Activated CD4-positive, alpha-beta memory T cell treated with anti-CD3 and anti-CD28 coated beads, Interleukin-2, amount 10 ng/mL, durations not matched to agents 7 days and 5 days (primary cell): ENCODE results near the gene CACNA1C. TPM values are rescaled to one million over a fixed set of nuclear protein-coding genes. Genes with fewer than 3 reads are reported as not detected.

ENCODE experiments used
- CTCF ChIA-PET: fragments of 350-600 bp; sonication (Branson Sonifier 250); formaldehyde crosslinking; loops from one replicate; lab custom pipeline; 2021; ENCODE audit warnings: antibody characterized with exemption, inconsistent platforms; lab: Charles Lee
- POLR2A ChIA-PET: fragments of 350-600 bp; sonication (Branson Sonifier 250); formaldehyde crosslinking; loops from one replicate; lab custom pipeline; 2021; ENCODE audit warnings: antibody characterized with exemption; lab: Charles Lee
- DNase-seq: peaks from one replicate; pipeline ENCODE4 v3.0.0-alpha.2; 2020
- H3K27ac Mint-ChIP-seq: one replicate; pipeline ENCODE4 v1.8.0; 2021; ENCODE audit warnings: mild to moderate bottlenecking, mixed read lengths
- H3K27me3 Mint-ChIP-seq: one replicate; pipeline ENCODE4 v1.8.0; 2021; ENCODE audit warnings: mixed read lengths
- H3K36me3 Mint-ChIP-seq: one replicate; pipeline ENCODE4 v1.8.0; 2021; ENCODE audit warnings: low read depth, mixed read lengths
- H3K4me1 Mint-ChIP-seq: one replicate; pipeline ENCODE4 v1.8.0; 2021; ENCODE audit warnings: mixed read lengths
- H3K4me3 Mint-ChIP-seq: one replicate; pipeline ENCODE4 v1.8.0; 2021; ENCODE audit warnings: mild to moderate bottlenecking, mixed read lengths
- H3K9me3 Mint-ChIP-seq: one replicate; pipeline ENCODE4 v1.8.0; 2021; ENCODE audit warnings: mixed read lengths
- total RNA-seq, 2 experiments: library from RNA; stranded (reverse); gene quantifications; one replicate each; pipeline ENCODE4 v1.2.3, GENCODE V29; 2021

Gene CACNA1C
- total RNA-seq, 2 experiments from 2014 or later, result 0.30 TPM

DNA sequence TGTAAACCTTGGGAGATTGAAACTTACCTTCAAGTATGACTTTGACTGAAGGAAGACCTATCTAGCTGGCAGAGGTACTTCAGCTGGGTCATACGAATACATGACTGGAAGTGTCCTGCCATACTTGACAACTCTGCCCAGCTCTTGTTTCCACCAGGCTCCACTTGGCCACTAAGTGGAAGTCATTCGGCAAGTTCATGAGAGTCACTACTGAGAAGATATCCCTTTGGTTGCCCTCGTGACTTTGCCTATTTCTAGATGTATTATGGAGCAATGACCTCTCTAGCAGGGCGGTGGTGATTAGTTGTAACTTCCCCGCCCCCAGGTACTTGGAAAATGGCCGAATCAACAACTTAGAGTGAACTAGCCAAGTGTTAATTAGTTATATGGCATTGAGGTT, 8.6 kb upstream of the CACNA1C start:
- no peak for DNase-seq
- no peaks in the 10 kb centered on the region for H3K36me3 Mint-ChIP-seq
- no peak overlapping the region for H3K4me3 Mint-ChIP-seq
- H3K27me3 Mint-ChIP-seq, result peaks cover 42% of the 10 kb centered on the region
- ChIA-PET POLR2A (no interaction called here), CTCF (interaction anchor here (0.9 kb wide), 1 partner anchor 10 kb away, joined by 4 read pairs; no protein-coding TSS in a partner anchor)
- no peaks in the 10 kb centered on the region for H3K4me1 Mint-ChIP-seq
- H3K9me3 Mint-ChIP-seq, result no peaks in the 10 kb centered on the region
- no peak overlapping the region for H3K27ac Mint-ChIP-seq

DNA sequence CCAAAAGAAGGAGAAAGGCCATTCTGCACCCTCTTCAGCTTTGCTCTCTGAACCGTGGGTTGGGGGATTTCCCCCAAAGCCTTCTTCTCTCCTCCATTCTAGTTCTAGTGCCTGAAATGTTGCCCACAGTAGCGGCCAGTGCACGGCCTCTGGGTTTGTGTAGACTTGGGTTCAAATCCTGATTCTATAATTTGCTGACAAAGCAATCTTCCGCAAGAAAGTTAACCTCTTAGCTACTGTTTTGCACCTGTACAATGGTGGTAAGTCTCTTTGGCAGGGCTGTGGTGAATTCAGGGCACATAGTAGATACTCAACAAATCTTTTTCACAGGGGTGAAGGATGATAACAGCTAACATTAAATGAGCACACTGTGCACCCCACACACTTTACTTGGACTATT, 5.8 kb upstream of the CACNA1C start:
- no peak overlapping the region for H3K27ac Mint-ChIP-seq
- H3K4me3 Mint-ChIP-seq, result no peak overlapping the region
- H3K9me3 Mint-ChIP-seq, result no peaks in the 10 kb centered on the region
- CTCF ChIA-PET, result interaction anchor here (0.6 to 1.6 kb wide), 2 partner anchors 12 to 295 kb away, joined by 3 to 4 read pairs; no protein-coding TSS in a partner anchor
- peaks cover 59% of the 10 kb centered on the region for H3K27me3 Mint-ChIP-seq
- peaks cover 13% of the 10 kb centered on the region for H3K4me1 Mint-ChIP-seq
- DNase-seq, result no peak
- H3K36me3 Mint-ChIP-seq, result peaks cover 3% of the 10 kb centered on the region
- POLR2A ChIA-PET, result interaction anchor here (1.2 kb wide), 1 partner anchor 17 kb away, joined by 3 read pairs; no protein-coding TSS in a partner anchor

DNA sequence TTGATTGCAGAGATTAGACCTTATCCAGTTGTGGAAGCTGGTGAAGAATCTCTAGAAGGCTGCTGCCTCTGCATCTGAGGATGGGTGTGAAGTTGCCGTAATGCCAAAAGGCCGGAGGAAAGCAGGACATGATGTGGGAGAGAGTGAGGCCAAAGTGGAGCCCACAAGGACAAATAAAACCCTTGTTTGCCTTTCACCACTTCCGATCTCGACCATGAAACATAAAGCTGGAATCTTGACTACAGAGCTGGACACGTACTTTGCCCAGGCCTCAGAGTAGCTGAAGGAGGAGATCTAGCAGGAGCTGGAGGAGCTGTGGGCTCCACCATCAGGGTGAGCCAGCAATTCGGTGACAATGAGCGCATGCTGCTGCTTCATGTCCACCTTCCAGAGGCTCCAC, 5.0 kb upstream of the CACNA1C start:
- Mint-ChIP-seq H3K9me3 (no peaks in the 10 kb centered on the region), H3K27me3 (peaks cover 59% of the 10 kb centered on the region), H3K36me3 (peaks cover 3% of the 10 kb centered on the region), H3K4me1 (peaks cover 13% of the 10 kb centered on the region), H3K27ac (no peak overlapping the region), H3K4me3 (no peak overlapping the region)
- ChIA-PET POLR2A (interaction anchor here (1.1 kb wide), 1 partner anchor 16 kb away, joined by 3 read pairs; no protein-coding TSS in a partner anchor), CTCF (no interaction called here)
- DNase-seq, result no peak

DNA sequence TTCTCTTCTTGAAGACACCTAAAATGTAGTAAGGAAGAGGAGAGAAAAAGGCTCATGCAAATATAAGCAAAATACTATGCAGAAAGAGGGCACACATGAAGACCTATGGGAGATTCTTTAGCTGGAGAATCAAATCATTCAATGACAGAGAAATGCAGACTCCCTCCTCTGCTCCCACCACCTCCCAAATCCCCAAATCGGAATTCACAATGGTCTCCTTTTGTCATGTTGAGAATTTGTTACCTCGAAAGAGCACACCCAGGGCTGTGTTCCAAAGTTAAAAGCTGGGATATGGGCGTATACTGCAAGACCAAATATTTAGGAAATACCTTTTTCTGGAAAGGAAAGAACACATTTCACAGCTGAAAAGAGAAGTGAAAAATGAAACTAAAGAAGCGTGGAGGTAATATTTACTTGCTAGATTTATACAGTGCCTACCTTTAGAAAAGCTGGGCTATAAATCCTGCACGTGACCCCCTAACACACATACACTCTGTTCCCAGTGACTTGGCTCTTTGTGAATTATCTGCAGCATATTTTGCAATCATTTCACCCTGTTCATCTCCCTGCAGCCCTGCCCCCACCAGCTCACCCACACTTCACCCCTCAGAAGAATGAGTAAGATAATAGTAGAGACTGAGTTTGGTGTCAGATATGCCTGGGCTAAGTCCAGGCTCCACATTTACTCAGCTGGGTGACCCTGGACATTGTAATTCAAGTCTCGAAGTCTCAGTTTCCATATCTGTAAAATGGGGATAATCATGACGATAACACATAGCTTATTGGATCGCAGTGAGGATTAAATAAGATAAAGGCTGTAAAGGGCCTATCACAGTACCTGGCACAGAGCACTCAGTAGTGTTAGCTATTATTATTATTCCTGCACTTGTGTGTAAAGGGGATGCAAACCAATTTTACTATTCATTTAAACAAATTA, 2.9 kb upstream of the CACNA1C start:
- Mint-ChIP-seq H3K9me3 (no peaks in the 10 kb centered on the region), H3K4me1 (peaks cover 23% of the 10 kb centered on the region), H3K4me3 (no peak overlapping the region), H3K36me3 (peaks cover 3% of the 10 kb centered on the region), H3K27me3 (peaks cover 65% of the 10 kb centered on the region), H3K27ac (no peak overlapping the region)
- no peak for DNase-seq
- ChIA-PET CTCF (interaction anchor here (0.8 kb wide), 1 partner anchor 15 kb away, joined by 3 read pairs; no protein-coding TSS in a partner anchor), POLR2A (no interaction called here)

DNA sequence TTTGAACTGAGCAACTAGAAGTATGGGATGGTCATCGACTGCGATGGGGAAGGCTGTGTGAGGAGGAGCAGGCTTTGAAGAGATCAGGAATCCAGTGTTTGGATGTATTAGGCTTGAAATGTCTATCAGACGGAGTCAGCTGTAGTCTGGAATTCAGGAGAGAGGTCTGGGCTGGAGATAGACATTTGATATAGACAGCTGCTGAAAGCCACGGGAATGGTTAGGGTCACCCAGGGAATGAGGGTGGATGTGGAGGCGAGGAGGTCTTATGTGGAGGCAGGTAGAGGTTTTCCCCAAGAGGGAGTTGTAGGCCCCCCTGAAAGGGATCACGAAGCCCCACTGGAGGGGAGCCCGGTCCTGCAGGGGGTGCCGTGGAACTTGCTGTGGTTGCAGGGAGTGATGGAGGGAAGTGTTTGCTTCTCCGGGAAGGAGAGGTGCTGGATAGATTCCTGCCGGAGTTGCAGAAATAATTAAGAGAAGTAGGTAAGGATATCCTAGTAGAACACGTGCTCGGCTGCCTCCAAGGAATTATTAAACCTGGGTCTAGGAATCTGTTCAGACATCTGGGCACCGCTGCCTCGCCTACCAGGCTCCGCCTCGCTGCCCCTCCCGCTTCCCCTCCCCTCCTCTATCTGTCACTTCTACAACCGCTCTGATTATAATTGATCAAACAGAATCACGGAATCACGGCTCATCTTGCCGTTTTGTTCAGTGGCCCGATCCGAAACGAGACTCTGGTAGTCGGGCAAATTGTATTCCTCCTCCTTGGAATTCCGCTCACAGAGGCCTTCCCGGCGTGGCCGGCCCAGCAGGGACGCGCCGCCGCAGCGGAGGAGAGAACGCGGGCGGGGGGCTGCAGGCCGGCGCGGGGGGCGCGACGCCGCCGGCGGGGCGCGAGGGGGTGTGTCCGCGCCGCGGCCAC, 826 bp upstream of the CACNA1C start:
- Mint-ChIP-seq H3K36me3 (peaks cover 3% of the 10 kb centered on the region), H3K27ac (no peak overlapping the region), H3K9me3 (no peaks in the 10 kb centered on the region), H3K27me3 (peaks cover 78% of the 10 kb centered on the region), H3K4me3 (peak overlapping the region; percentile 36), H3K4me1 (peaks cover 24% of the 10 kb centered on the region)
- ChIA-PET CTCF (interaction anchor here (1.0 kb wide), 1 partner anchor 12 kb away, joined by 3 read pairs; no protein-coding TSS in a partner anchor), POLR2A (interaction anchor here (1.0 kb wide), 1 partner anchor 12 kb away, joined by 4 read pairs; no protein-coding TSS in a partner anchor)
- no peak for DNase-seq

DNA sequence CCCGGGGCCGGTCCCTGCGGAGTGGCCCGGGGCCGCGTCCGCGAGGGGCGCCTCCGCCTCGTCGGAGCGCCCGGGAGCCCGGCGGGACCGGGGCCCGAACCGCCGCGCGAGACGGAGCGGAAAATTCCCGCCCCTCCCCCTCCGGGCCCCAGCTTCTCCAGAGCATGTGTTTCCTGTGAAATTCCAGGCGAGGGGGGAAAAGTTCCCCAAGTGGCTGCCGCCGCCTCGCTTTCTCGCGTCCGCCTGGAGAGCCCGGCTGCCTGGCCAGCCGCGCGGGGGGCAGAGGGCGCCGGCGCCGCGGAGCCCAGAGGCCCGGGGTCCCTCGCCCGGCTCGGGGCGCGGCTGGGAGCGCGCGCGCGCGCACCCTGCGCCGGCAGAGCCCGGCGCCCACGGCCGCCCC, 904 bp downstream of the CACNA1C start:
- Mint-ChIP-seq H3K9me3 (no peaks in the 10 kb centered on the region), H3K27ac (no peak overlapping the region), H3K4me3 (no peak overlapping the region), H3K36me3 (peaks cover 3% of the 10 kb centered on the region), H3K27me3 (peaks cover 81% of the 10 kb centered on the region), H3K4me1 (peaks cover 24% of the 10 kb centered on the region)
- ChIA-PET POLR2A (interaction anchor here (1.5 kb wide), 1 partner anchor 11 kb away, joined by 5 read pairs; no protein-coding TSS in a partner anchor), CTCF (no interaction called here)
- DNase-seq, result no peak

DNA sequence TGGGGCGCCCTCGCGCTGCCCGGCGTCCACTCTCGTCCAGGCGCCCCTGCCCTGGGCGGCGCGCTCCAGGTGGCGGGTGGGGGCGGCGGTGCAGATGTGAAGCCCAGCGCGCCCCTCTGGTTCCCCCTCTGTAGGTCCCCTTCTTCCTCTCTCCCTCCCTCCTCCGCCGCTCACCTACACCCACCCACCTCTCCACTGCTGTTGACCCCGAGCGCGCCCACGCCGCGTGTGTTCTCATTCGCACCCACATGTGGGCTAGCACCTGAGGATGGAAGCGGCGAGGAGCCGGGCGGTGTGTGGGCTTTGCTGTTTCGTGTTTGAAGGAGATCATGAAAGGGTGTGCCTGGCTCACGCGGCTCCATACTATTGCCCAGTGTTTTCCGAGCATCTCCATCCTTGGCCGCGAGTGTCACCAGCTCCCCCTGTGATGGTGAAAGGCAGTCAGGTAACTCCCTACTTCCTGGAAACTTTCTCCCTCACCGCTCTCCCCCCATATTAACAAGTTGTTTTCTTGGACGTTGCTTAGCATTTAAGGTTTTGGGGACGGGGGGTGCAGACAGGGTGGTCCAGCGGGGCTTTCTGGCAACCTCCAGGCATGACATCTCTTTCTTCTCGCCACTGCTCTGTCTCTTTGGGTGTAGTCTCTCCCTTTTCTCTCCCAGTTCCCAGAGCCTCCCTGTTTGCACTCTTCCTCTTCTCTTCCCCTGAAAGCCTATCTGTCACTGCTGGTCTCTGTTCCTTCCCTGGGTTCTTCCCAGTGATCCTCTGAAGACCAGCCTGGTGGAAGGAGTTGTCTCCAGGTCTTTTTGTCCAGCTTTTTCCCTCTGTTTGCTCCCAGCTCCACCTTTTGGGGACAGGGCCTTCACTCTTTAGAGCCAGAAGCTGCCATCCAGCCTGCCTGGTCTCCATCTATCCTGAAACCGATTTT, 1.6 kb downstream of the CACNA1C start:
- CTCF ChIA-PET, result no interaction called here
- H3K4me1 Mint-ChIP-seq, result peaks cover 24% of the 10 kb centered on the region
- no peak for DNase-seq
- H3K9me3 Mint-ChIP-seq, result no peaks in the 10 kb centered on the region
- peak overlapping the region; percentile 59 for H3K4me3 Mint-ChIP-seq
- H3K36me3 Mint-ChIP-seq, result peaks cover 3% of the 10 kb centered on the region
- peaks cover 76% of the 10 kb centered on the region for H3K27me3 Mint-ChIP-seq
- POLR2A ChIA-PET, result interaction anchor here (1.5 kb wide), 1 partner anchor 10 kb away, joined by 5 read pairs; no protein-coding TSS in a partner anchor
- no peak overlapping the region for H3K27ac Mint-ChIP-seq

DNA sequence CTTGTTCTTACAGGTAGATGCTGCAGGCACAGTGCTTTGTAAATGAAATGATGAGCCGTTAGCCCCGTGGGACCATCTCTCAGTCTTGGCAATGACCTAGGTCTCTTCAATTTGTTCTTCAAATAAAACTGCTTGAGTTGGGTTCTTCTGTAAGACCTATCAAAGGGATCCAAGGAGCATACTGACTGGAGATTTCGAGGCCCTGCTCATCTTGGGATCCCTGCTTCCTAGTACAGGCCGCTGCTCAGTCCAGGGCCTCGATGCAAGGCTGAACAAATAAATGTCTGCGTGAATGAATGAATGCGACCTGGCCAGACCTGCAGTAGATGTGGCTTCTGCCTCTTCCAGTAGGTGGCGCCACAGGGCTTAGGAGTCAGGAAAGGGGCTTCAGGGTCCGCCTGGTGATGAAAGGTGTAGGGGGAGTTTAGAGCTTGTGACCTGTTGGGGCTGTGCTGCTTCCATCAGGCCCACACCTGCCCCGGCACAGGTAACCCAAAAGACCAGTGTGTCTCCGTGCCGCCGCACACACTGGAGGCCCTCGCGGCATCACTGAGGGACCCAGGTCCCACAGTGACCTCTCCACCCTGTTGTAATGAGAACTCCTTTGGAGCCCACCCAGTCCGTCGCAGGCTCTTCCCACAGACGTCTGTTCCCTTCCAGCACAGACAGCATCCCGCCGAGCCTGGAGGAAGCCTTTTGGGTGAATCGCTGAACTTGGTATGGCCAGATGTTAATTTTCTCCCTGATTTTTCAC, 4.4 kb downstream of the CACNA1C start:
- no peak overlapping the region for H3K27ac Mint-ChIP-seq
- H3K9me3 Mint-ChIP-seq, result no peaks in the 10 kb centered on the region
- H3K36me3 Mint-ChIP-seq, result no peaks in the 10 kb centered on the region
- ChIA-PET POLR2A (no interaction called here), CTCF (no interaction called here)
- H3K4me3 Mint-ChIP-seq, result no peak overlapping the region
- peak; percentile 52 for DNase-seq
- peaks cover 11% of the 10 kb centered on the region for H3K4me1 Mint-ChIP-seq
- peaks cover 51% of the 10 kb centered on the region for H3K27me3 Mint-ChIP-seq

DNA sequence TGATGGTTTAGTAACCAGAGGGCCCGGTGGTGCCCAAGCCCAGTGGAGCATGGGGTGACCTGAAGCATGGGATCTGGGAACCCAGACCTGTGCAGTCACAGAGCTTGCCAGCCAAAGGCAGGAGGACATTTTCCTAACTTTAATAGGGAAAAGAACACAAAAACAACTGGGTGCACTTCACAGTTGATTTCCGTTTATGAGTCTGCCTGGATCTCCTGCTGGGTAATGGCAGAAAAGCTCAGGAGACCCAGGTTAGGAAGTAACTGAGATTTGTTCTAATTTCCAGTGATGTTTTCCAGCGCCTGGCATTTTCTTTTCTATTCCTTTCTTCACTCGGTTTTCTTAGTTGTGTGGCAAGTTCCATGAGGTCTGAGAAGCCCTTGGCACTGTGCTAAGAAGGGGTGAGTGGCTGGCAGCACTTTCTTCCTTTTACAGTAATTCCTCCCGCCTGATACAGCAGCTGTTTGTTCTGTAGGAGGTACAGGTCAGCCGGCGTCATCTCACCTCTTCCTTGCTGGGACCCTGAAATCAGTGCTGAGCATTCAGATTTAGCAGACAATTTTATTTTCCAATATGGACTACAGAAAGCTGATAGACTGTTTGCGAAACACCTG, 5.1 kb downstream of the CACNA1C start:
- no peaks in the 10 kb centered on the region for H3K36me3 Mint-ChIP-seq
- DNase-seq, result no peak
- no peak overlapping the region for H3K27ac Mint-ChIP-seq
- H3K4me3 Mint-ChIP-seq, result no peak overlapping the region
- peaks cover 53% of the 10 kb centered on the region for H3K27me3 Mint-ChIP-seq
- peaks cover 11% of the 10 kb centered on the region for H3K4me1 Mint-ChIP-seq
- CTCF ChIA-PET, result no interaction called here
- no peaks in the 10 kb centered on the region for H3K9me3 Mint-ChIP-seq
- POLR2A ChIA-PET, result no interaction called here

DNA sequence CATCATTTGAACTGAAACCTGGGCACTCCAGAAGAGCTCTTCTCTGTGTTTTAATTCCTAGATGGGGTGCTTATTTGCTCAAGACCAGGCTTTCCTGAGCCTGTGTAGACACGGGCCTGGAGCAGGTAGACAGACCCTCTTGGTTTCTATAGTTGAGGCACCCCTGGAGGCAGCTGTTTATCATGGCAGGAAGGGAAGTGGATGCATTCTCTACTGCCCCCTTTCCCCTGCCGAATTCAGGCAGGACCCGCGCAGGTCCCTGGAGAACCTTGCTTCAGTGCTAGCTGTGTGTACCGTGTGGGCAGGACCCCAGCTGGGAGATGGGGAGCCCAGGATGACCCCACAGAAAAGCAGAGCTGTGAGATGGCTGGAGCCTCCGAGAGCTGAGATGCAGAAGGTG, 6.0 kb downstream of the CACNA1C start:
- DNase-seq, result no peak
- no peaks in the 10 kb centered on the region for H3K9me3 Mint-ChIP-seq
- H3K36me3 Mint-ChIP-seq, result no peaks in the 10 kb centered on the region
- H3K27me3 Mint-ChIP-seq, result peaks cover 49% of the 10 kb centered on the region
- H3K4me3 Mint-ChIP-seq, result no peak overlapping the region
- H3K4me1 Mint-ChIP-seq, result peaks cover 15% of the 10 kb centered on the region
- H3K27ac Mint-ChIP-seq, result no peak overlapping the region
- ChIA-PET POLR2A (no interaction called here), CTCF (no interaction called here)

DNA sequence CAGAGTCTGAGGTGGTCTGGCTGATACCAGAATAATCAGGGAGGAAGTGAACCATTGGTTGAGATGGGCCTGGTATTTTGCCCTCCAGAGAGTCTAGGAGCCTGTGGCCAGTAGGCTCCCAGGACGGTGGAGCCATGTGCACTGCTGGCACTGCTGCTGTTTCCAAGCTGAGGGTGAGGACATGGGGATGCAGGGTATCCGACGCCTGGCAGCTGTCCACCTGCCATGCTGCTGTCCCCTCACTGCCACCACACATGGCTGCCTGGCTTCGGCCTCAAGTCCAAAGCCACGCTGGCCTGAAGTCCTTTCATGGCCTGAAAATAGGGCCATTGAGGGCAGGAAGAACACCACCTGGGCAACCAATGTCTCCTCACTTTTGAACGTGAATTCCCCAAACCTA, 8.6 kb downstream of the CACNA1C start:
- ChIA-PET CTCF (interaction anchor here (1.3 to 1.6 kb wide), 2 partner anchors 121 to 522 kb away, joined by 3 to 5 read pairs; no protein-coding TSS in a partner anchor), POLR2A (no interaction called here)
- no peak for DNase-seq
- H3K27me3 Mint-ChIP-seq, result peaks cover 33% of the 10 kb centered on the region
- H3K36me3 Mint-ChIP-seq, result no peaks in the 10 kb centered on the region
- H3K9me3 Mint-ChIP-seq, result no peaks in the 10 kb centered on the region
- H3K4me1 Mint-ChIP-seq, result peaks cover 15% of the 10 kb centered on the region
- H3K4me3 Mint-ChIP-seq, result no peak overlapping the region
- H3K27ac Mint-ChIP-seq, result no peak overlapping the region
